Measurements from ENCODE around the gene YIF1A.
"Not testable (repeated sequence)": the region's sequence is repeated elsewhere in the genome, so short reads cannot be mapped to it uniquely, and the experiment has no call there.

YIF1A gene

GRCh38 chr11:66271816-66272215 lies 17.1 kb downstream of the YIF1A start:
- no peak for DNase-seq (ENCODE audit: low read depth in 2 of 3, low spot score in 1 of 3)

DNA sequence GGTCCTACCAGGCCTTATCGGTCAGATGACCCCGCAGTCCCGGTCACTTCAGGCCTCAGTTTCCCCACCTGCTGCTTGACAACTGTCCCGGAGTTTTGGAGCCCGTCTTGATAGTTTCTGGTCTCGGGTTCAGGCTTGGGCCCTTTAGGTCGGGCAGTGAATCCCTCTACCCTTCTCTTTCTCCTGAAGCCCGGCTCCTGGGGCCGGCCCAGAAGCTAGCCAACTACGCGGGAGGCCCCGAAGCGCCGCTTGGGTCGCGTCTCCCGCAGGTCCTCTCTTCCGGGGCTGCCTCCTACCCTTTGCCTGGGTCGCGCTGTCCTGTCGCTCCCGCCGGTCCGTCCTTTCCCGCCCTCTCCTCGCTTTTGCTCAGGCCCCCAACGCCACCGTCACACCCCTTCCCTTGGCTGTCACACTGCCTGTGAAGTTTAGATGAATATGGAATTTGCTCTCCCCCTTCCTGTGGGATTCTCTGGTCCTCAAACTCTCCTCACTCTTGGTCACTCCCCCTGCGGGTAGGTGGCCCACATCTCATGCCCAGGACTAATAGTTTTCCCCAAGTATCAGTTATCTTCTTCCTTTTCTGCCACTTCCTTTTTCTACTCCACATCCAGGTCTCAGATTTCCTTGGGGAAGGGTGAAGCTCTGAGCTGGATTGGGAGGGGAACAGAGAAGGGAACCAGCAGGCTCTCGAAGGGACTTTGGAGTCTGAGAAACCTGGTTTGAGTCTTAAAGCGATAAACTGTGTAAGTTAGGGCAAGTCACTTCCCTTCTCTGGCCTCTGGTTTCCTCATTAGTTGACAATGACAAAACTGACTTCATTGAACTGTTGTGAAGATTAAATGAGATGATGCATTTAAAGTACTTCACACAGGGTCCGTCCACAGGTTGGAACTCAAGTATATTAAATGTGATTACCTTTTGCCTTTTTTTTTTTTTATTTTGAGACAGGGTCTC lies 19.7 kb downstream of the YIF1A start:
- DNase-seq (ENCODE audit: low read depth in 2 of 3, low spot score in 1 of 3): no peak

DNA sequence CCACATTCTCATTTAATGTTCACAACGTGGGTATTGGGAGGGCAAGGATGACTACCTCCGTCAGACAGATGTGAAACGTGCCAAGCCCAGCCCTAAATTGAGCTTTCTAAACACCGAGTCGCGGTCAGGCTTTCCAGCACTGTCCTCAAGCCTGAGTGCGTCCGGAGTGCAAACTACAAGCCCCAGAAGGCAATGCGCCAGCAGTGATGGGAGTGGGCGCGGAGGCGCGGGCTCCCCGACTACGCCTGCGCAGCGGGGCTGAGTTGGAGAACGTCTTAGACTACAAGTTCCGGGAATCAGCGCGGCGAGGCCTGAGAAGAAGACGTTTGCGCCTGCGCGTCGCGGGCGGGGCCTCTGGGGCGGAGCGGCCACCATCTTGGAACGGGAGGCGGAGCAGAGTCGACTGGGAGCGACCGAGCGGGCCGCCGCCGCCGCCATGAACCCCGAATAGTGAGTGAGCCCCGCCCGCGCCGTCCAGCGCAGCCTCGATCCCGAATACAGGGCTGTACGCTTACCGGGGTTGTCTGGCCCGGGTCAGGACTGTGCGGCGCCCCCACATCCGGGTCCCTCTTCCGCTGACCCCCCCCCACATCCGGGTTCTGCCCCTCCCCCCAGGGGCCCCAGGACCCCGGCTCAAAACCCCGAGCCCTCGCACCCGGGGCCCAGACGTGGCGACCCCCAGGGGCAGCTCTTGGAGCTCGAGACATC lies 20.5 kb downstream of the YIF1A start, which contains the start of gene RAB1B:
RAB1B (plus strand) TSS at position 396 of the 708 bp plus-strand sequence; CDS start at position 437, 41 bp downstream.
- peak; percentile 98 to 100 (median 100) for DNase-seq (ENCODE audit: low read depth in 2 of 3, low spot score in 1 of 3)

DNA sequence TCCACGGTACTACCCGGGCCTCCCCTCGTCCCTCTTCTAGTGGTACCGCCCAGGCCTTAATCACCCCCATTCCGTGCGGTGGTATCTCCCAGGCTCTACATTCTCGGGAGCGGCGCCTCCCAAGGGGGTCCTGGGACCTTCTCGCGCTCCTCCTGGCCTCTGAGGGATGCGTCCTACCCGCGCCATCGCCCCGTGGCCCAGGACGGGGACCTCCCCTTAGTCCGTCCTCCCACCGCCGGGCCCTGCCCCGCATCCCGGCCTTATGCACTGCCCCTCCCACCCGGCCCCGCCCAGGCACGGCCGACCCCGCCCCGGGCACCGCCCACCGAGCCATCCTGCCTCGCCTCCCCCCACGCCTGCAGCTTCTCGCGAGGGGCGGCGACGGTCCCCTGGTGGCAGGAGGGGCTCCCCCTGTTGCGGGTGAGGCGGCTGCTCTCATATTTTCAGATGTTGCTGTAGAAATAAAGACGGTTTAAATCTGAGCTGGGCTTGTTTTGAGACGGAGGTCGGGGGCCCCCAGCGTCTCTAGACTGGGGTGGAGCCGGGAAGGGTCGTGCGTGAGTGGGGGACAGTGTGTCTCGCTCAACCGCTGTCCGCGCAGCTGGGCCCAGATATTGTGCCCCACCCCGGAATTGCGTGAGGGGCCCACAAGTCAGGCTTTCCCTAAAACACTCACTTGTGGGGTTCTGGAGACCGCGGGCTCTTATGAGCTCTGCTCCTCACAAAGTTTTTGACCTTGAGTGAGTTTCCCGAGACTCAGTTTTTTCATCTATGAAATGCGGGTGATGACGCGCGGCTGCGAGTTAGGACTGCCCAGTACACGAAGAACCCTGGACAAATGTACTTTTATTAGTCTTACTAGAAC lies 21.3 kb downstream of the YIF1A start:
- peak; percentile 82 to 86 (median 83) for DNase-seq (ENCODE audit: low read depth in 2 of 3, low spot score in 1 of 3)

- DNase-seq (ENCODE audit: low read depth in 2 of 3, low spot score in 1 of 3): no peak
Measured at GRCh38 chr11:66267039-66267378, 21.9 kb downstream of the YIF1A start.

- no peak for DNase-seq (ENCODE audit: low read depth in 2 of 3, low spot score in 1 of 3)
Measured at GRCh38 chr11:66266378-66267038, 22.4 kb downstream of the YIF1A start.

DNA sequence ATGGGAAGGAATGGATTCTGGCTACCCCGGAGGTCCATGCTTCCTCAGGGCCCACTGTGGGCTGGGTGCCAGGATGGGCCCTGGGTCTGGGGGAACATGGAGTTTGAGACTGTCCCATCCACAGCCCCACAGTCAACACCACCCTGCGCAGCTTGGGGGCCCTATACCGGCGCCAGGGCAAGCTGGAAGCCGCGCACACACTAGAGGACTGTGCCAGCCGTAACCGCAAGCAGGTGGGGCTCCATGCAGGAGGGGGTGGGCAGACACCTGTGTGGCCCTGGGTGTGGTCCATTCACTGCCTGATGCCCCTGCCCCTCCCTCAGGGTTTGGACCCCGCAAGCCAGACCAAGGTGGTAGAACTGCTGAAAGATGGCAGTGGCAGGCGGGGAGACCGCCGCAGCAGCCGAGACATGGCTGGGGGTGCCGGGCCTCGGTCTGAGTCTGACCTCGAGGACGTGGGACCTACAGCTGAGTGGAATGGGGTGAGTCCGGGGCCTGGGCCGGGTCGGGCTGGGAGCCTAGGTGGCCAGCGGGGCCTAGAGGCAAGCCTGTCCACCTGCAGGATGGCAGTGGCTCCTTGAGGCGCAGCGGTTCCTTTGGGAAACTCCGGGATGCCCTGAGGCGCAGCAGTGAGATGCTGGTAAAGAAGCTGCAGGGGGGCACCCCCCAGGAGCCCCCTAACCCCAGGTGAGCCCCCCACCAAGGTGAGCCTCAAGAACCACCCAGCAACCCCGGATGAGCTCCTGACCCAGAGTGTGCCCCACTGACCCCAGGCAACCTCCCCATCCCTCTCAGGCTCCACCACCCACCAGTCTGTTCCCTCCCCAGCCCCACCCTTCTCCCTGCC lies 23.2 kb downstream of the YIF1A start:
- DNase-seq (ENCODE audit: low read depth in 2 of 3, low spot score in 1 of 3): no peak

GRCh38 chr11:66264914-66265313 lies 24.0 kb downstream of the YIF1A start:
- DNase-seq (ENCODE audit: low read depth in 2 of 3, low spot score in 1 of 3): peak in 2 of 3 donors; percentile 29 to 46

DNA sequence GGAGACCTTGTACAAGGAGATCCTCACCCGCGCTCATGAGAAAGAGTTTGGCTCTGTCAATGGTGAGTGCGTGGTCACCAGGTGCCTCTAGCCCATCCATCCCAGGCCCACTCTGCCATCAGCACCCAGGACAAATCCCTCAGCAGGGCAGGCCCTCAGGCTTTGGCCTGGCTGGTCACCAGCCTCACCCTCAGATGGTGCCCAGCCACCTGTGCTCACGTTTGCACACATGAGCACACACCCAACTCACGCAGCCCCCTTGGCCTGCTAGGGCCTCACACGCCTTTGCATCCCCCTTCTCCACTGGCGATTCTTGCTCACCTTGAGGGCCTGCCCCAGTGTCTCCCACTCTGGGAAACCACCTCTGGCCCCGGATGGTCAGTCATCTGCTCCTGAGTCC lies 24.6 kb downstream of the YIF1A start:
- DNase-seq (ENCODE audit: low read depth in 2 of 3, low spot score in 1 of 3): no peak

DNA sequence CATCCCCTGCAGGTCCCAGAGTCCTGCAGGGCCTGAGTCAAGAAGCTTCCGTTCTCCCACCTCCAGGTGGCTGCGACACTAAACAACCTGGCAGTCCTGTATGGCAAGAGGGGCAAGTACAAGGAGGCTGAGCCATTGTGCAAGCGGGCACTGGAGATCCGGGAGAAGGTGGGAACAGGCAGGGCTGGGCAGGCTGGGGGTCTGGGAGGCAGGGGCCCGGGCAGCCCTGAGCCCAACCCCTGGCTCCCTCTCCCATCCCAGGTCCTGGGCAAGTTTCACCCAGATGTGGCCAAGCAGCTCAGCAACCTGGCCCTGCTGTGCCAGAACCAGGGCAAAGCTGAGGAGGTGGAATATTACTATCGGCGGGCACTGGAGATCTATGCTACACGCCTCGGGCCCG lies 25.2 kb downstream of the YIF1A start:
- no peak for DNase-seq (ENCODE audit: low read depth in 2 of 3, low spot score in 1 of 3)

DNA sequence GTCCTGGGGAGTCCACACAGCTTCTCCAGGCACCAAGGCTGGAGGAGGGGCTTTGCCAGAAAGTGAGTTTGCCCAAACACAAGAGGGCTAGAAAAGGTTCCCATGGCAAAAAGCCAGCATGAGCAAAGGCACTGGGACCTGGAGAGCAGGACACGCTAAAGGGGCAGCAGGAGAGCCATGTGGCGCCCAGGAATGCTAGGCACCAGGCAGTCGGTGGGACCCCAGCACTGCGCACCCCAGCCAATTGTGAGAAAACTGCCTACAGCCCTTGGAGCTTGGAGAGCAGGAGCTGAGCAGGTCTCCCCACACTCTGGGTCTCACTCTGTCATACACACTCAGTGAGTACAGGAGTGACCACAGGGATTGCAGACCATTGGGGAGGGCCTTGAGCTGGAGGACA lies 25.7 kb downstream of the YIF1A start:
- no peak for DNase-seq (ENCODE audit: low read depth in 2 of 3, low spot score in 1 of 3)

GRCh38 chr11:66262696-66263095 lies 26.2 kb downstream of the YIF1A start:
- no peak for DNase-seq (ENCODE audit: low read depth in 2 of 3, low spot score in 1 of 3)

DNA sequence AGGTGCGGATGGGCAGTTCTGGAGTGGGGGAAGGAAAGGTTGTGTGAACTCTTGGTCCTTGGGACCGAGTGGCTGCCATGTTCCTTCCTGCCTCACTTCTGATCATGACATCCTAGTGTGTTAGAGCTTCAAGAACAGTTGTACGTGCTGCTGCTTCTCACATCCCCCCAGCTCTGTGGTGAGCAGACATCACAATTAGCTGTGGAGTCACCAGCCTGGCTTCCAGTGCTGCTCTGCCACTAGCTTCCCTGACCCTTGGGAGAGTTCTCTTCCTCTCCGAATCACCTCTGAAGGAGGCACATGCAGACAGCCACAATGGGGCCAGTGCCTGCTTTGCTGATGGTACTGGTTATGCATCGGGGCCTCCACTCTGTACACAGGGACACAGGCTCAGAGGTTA lies 26.8 kb downstream of the YIF1A start:
- DNase-seq (ENCODE audit: low read depth in 2 of 3, low spot score in 1 of 3): no peak

DNA sequence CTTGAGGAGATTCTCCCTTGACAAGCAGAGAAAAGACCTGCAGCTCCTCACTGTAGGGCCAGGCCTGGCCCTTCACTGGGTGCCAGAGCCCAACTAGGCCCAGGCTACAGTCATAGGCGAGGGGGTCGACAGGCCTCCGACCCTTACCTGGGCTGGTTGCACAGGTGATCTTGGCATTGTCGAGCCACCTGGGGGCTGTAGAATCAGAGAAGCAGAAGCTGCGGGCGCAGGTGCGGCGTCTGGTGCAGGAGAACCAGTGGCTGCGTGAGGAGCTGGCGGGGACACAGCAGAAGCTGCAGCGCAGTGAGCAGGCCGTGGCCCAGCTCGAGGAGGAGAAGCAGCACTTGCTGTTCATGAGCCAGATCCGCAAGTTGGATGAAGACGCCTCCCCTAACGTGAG lies 27.4 kb downstream of the YIF1A start:
- no peak for DNase-seq (ENCODE audit: low read depth in 2 of 3, low spot score in 1 of 3)

DNA sequence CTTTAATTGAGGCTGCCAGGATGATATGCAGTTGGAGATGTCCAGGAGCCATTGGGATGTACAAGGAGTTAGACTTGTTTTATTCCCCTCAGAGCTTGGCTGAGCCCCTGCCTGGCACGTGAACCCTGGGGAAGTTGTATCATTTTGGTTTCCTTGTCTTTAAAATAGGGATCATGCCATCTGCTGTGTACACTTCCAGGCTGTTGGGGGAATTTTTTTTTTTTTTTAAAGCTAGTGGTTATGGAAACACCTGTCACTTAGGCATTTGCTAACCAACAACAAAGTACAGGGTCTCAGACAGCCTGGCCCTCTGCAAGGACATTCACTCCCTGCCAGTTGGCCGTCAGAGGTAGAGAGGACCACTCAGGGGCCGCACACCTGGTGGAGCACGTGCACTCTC lies 29.0 kb downstream of the YIF1A start:
- no peak for DNase-seq (ENCODE audit: low read depth in 2 of 3, low spot score in 1 of 3)

- DNase-seq (ENCODE audit: low read depth in 2 of 3, low spot score in 1 of 3): no peak
Measured at GRCh38 chr11:66259225-66259624, 29.7 kb downstream of the YIF1A start.

GRCh38 chr11:66258473-66258893 lies 30.5 kb downstream of the YIF1A start:
- DNase-seq (ENCODE audit: low read depth in 2 of 3, low spot score in 1 of 3): no peak

DNA sequence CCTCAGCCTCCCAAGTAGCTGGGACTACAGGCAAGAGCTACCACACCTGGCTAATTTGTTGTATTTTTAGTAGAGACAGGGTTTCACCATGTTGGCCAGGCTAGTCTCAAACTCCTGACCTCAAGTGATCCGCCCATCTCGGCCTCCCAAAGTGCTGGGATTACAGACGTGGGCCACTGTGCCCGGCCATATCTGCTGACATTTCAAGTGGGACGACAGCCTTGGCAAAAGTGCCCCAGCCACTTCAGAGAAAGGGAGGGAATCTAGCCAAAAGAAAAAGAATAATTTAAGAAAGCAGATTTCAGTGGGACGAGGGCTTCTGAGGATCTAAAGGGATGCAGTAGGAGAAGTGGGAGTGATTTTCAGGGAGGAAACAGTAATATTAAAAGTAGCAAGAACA lies 35.9 kb downstream of the YIF1A start:
- DNase-seq (ENCODE audit: low read depth in 2 of 3, low spot score in 1 of 3): not testable (repeated sequence)

DNA sequence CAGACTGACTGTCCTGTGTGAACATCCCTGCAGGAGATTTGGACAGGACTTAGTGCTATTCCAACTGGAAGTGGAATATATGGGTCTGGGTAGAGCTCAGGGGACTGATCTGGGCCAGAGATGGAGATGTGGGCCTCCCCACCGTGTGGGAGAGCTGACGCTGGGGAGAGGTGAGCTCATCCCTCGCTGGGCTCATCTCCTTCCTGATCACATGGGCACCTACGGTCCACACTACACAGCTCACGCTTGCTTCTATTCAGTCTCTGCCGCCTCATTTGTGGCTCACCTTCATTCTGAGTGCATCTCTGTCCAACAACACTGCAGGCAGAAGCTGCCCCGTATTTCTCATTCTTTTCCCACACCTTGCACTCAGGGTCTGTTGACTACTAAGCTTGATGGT lies 37.1 kb downstream of the YIF1A start:
- DNase-seq (ENCODE audit: low read depth in 2 of 3, low spot score in 1 of 3): no peak

DNA sequence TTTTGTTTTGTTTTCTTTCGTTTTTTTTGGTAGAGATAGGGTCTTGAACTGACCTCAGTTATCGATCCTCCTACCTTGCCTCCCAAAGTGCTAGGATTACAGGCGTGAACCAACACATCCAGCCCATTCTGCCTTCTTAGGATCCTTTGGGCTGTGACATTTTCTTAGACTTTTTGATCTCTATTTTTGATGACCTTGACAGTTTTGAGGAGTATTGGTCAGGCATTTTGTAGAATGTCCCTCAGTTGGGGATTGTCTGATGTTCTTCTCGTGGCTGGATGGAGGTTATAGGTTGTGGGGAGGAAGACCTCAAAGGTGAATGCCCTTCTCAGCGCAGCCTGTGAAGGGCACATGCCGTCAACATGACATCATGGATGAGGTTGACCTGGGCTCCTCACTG lies 40.0 kb downstream of the YIF1A start:
- DNase-seq (ENCODE audit: low read depth in 2 of 3, low spot score in 1 of 3): no peak
